ENCODE results near the gene CTSA. TPM values are rescaled to one million over a fixed set of nuclear protein-coding genes. Genes with fewer than 3 reads are reported as not detected.

The CTSA gene
- total RNA-seq, 1 experiment from 2014 or later, result 109 TPM

- H3K9me2 ChIP-seq (ENCODE audit: insufficient read depth), result no peaks in the 10 kb centered on the region
- no peak for ATAC-seq
- no peaks in the 10 kb centered on the region for H4K20me1 ChIP-seq (ENCODE audit: insufficient read depth)
- no peak overlapping the region for H3K27ac ChIP-seq (ENCODE audit: low read depth, low read length)
- no peak overlapping the region for H3K4me3 ChIP-seq (replicated peaks in 1 of 2; ENCODE audit: low read depth in 1 of 2, low read length in 2 of 2)
- no peak overlapping the region for H3K4me2 ChIP-seq (ENCODE audit: low read length)
- H3K27me3 ChIP-seq (ENCODE audit: insufficient read depth, low read length), result no peaks in the 10 kb centered on the region
- peaks cover 0 to 4% of the 10 kb centered on the region in 2 experiments; a peak in 1 of 4 replicates for H3K4me1 ChIP-seq (ENCODE audit: control insufficient read depth in 1 of 2, insufficient read depth in 2 of 2, low read length in 2 of 2)
- RAD21 ChIA-PET (ENCODE audit: low non-redundant PET in 1 of 2, low total read pairs in 2 of 2, uncharacterized antibody in 2 of 2, unreplicated experiment in 2 of 2), result no interaction called here
- no peak for DNase-seq (ENCODE audit: low read depth, low spot score)
- H3K79me2 ChIP-seq (ENCODE audit: insufficient read depth, low read length), result no peaks in the 10 kb centered on the region
- BruUV-seq (replicated peaks), result no TSS peak
- POLR2A ChIA-PET, result no interaction called here
- H2AFZ ChIP-seq (ENCODE audit: low read depth, low read length, poor library complexity, severe bottlenecking), result no peak overlapping the region
- no peaks in the 10 kb centered on the region for H3K9me3 ChIP-seq (ENCODE audit: control insufficient read depth in 1 of 2, insufficient read depth in 1 of 2, low read depth in 1 of 2, low read length in 2 of 2)
- CTCF ChIA-PET, result interaction anchor here (0.8 kb wide), 1 partner anchor 26 kb away, joined by 3 read pairs; no protein-coding TSS in a partner anchor
- TF ChIP-seq REST (IDR thresholded peaks at IDR 0.05; ENCODE audit: low read depth), result no peak
- TF ChIP-seq YY1 (IDR thresholded peaks at IDR 0.05; ENCODE audit: extremely low read depth, insufficient replicate concordance, low read depth, low read length), result no peak
- TF ChIP-seq ZNF274 (IDR thresholded peaks at IDR 0.05; ENCODE audit: low read depth, low read length), result no peak
- H3K36me3 ChIP-seq (ENCODE audit: control insufficient read depth in 1 of 2, insufficient read depth in 2 of 2, low read length in 2 of 2), result peaks cover 41 to 56% of the 10 kb centered on the region in 2 experiments; a peak in 3 of 4 replicates
- intact Hi-C loops (cut with micrococcal nuclease), result no loop called here
- no peak overlapping the region for H3K9ac ChIP-seq (ENCODE audit: low read length)
These were observed 53.2 kb downstream of the CTSA start for GRCh38 chr20:45944151-45944964.
